Measurements from ENCODE around the gene KRTAP10-4.
"Not testable (repeated sequence)": the region's sequence is repeated elsewhere in the genome, so short reads cannot be mapped to it uniquely, and the experiment has no call there.

KRTAP10-4 gene

GRCh38 chr21:44582055-44582454 is 8.5 kb downstream of the KRTAP10-4 start:
- DNase-seq: no peak

DNA sequence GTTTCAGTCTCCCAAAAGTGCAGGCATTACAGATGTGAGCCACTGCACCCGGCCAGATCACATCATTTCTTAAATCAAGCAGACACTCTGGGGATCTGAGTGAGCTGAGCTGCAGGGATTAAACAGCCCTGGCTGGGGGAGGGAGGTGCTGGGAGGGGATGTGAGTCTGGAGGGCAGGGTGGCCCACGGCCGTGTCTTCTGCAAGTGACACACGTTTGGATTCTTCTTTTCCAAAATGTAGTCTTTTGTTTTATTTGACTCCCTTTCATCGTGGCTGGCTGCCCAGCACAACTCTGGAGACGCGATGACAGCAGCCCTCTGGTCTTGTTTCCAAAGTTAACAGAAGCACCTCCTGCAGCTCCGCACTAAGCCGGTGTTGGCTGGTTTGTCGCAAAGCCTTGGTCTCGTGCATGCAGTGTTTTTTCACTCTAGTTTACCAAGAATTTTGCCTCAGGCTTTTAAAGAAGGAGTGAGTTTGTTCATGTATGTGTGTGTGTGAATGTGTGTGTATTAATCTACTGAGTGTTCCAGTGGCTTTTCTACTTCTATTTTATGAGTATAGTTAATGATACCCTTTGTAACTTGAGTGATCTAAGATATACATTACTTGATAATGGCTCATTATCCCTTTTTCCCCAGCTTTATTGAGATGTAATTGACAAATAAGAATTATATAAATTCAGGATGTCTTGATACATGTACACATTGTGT is 9.7 kb downstream of the KRTAP10-4 start:
- DNase-seq: no peak

- peak; percentile 7 for DNase-seq
Measured at GRCh38 chr21:44583800-44584147, 10.2 kb downstream of the KRTAP10-4 start.

- DNase-seq: no peak
Measured at GRCh38 chr21:44585892-44586291, 12.4 kb downstream of the KRTAP10-4 start.

DNA sequence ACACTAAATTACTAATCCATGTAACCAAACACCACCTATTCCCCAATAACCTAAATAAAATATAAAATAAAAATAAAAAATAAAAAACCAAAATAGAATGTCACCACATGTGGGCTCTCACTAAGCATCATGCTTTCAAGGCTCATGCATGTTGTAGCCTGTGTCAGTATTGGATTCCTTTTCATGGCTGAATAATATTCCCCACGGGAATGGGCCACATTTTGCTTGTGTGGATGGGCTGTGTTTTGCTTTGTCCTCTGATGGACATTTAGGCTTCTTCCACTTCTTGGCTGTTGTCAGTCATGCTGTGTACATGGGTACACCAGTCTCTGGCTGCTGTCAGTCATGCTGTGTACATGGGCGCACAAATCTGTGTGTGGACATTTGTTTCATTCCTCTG is 15.6 kb downstream of the KRTAP10-4 start:
- DNase-seq: no peak

DNA sequence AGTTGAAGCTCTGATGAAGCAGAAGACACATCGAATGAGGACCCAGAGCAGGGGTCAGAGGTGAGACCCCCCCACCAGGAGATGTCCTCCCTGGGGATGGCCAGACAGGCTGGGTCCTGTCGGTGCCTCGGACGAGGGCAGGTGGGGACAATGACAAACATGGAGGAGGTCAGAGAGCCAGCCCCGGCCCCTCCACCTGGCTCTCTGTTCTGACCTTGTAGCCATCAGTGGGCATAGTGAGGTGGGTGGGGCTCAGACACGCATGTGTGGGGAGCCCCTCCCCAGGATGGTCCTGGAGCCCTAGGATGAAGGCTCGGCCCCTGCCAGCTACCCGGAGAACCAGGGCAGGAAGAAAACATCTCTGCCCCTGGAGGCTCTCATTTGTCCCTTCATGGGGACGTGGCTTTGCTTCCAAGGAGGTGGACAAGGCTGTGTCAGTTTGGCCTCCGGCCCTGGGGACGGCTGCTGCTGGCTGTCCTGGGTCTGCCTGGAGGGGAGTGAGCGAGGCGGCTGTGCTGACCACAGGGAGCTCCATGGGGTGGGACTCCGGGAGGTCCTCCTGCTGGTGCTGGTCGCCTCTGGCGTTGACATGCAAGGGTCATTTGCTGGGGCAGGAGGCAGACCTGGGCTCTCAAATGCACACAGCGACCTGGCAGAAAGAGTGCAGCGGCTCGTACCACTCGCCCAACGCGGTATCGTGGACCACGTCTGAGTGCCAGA is 16.2 kb downstream of the KRTAP10-4 start:
- DNase-seq: no peak

- no peak for DNase-seq
Measured at GRCh38 chr21:44590311-44590721, 16.8 kb downstream of the KRTAP10-4 start.

DNA sequence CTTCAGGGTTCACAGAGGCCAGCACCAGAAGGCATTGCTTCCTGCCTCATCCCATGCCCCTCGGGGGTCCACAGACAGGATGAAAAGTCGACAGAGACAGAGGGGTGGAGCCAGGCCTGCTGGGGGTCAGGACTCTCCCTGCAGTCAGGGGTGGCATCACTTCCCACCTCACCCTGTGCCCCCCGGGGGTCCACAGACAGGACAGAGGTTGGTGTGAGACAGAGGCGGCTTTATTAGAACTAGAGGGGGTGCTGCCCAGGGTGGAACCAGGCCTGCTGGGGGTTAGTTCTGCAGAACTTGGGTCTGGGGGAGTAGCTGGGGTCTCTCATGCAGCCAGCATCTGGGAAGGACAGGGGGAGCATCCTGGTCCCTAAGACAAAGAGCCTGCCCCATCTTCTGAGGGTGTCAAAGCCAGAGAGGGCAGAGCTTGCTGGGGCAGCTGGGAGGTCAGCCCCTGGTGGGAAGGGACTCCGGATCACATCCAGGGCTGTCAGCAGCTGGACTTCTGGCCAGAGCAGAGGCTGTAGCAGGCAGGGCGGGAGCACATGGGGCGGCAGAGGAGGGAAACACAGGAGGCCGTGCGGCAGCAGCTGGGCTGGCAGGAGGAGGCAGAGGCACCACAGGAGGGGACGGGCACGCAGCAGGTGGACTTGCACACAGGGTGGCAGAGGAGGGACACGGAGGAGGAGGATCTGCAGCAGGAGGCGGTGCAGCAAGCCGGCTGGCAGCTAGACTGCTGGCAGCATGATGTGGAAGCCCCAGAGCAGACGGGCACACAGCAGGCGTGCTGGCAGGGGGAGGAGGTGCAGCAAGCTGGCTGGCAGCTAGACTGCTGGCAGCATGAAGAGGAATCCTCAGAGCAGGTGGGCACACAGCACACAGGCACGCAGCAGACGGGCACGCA is 17.6 kb downstream of the KRTAP10-4 start:
- DNase-seq: not testable (repeated sequence)

DNA sequence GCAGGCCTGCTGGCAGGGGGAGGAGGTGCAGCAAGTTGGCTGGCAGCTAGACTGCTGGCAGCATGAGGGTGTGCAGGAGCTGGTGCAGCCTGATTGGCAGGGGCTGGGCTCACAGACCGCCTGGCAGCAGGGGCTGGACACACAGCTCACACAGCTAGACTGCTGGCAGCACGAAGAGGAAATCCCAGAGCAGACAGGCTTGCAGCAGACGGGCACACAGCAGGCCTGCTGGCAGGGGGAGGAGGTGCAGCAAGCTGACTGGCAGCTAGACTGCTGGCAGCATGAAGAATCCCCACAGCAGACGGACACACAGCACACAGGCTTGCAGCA is 18.2 kb downstream of the KRTAP10-4 start:
- not testable (repeated sequence) for DNase-seq

GRCh38 chr21:44592446-44593311 is 19.1 kb downstream of the KRTAP10-4 start, which contains the start of gene KRTAP10-6:
Gene KRTAP10-6, minus strand, starts transcription at chr21:44592505. Its CDS starts 21 bp downstream, at chr21:44592484.
- no peak for DNase-seq

GRCh38 chr21:44593598-44594405 is 20.3 kb downstream of the KRTAP10-4 start:
- no peak for DNase-seq

GRCh38 chr21:44594406-44594916 is 20.9 kb downstream of the KRTAP10-4 start:
- no peak for DNase-seq

- no peak for DNase-seq
Measured at GRCh38 chr21:44595524-44595923, 22.0 kb downstream of the KRTAP10-4 start.

DNA sequence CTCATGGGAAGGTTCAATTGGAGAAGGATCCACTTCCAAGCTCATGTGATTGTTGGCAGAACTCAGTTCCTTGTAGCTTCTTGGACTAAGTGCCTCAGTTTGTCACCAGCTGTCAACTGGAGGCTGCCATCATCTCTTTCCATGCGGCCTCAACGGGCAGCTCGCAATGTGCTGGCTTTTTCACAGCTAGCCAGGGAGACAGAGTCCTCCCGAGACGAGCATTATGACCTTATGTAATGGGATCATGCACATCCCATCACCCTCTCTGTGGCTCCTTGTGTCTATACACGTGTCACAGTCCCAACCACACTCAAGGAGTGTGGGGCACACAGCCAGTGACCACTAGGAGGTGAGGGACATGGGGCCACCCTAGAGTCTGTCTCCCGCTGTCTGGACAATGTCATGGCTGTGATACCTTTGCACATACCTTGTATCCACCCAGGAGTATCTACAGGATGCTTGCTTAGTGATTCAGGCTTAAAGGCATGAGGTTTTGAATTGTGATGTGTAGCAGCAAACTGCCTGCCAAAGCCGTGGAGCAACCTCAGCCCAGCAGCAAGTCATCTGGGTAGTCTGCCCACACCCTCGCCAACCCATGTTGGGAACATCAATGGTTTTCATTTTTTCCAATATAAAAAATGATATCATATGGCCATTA is 22.7 kb downstream of the KRTAP10-4 start:
- DNase-seq: no peak

DNA sequence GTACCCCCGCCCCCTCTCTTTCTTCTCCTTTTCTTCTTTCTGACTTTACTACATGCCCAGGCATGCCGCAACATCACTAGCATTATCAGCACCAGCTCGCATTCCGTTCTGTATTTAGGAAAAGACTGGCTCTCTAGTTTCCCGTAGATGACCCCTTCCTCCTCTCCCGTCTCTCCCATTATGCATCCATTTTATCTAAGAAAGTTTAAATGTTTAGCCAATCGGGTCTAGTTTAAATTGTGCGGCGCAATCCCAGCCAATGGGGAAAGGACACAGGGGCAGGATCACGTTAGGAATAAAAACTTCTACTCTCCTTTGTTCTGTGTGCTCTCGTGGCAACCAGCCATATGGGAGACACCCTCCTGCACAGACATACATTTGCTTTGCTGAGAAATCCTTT is 24.5 kb downstream of the KRTAP10-4 start:
- no peak for DNase-seq

DNA sequence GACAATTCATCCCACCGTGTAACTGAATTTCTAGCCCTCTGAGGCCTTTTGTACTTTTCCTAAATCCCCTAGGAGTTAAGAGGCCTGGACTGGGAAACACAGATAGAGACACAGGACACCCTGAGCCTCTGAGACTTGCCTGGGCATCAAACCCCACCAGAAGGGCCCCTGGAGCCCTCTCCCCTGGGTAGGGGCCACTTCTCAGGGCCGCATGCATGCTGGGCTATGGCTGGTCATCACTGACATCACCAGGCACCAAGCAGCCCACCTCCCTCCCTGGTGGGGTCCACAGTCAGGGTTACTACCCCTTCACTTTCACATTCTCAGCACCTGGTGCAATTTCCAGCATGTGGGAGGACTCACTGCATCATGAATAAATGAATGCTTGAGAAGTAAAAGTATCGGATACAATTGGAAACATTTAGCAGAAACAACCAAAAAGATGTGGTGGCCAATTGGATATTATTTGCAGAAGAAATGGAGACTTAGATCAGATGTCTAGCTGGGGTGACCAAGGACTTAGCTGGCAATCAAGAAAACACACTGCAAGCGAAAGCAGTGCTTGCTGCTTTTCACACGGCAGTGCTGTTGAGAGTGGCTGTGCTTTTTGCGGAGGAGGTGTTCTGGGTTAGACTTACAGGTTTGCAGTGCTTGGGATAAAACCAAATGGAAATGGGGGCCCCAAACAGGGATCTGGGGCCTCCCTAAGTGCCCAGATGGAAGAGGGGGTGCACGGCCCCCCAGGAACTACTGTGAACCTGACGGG is 25.9 kb downstream of the KRTAP10-4 start:
- no peak for DNase-seq

- not testable (repeated sequence) for DNase-seq
Measured at GRCh38 chr21:44600118-44600978, 26.8 kb downstream of the KRTAP10-4 start, which contains the start of gene KRTAP10-7. Gene KRTAP10-7, plus strand, starts transcription at chr21:44600597. Its CDS starts 25 bp downstream, at chr21:44600622.

DNA sequence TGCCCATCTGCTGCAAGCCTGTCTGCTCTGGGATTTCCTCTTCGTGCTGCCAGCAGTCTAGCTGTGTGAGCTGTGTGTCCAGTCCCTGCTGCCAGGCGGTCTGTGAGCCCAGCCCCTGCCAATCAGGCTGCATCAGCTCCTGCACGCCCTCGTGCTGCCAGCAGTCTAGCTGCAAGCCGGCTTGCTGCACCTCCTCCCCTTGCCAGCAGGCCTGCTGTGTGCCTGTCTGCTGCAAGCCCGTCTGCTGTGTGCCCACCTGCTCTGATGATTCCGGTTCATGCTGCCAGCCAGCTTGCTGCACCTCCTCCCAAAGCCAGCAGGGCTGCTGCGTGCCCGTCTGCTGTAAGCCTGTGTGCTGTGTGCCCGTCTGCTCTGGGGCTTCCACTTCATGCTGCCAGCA is 27.6 kb downstream of the KRTAP10-4 start:
- DNase-seq: not testable (repeated sequence)

Measured in stimulated activated CD4-positive, alpha-beta T cell treated with anti-CD3 and anti-CD28 coated beads, Interleukin-12 subunit alpha, Interleukin-12 subunit beta, amount 100 ng/mL, for 4 hours (primary cell).